ENCODE results near the gene CSNK1G1. TPM values are rescaled to one million over a fixed set of nuclear protein-coding genes. Genes with fewer than 3 reads are reported as not detected.
A peak's percentile ranks its signal among the peaks of the same experiment; 100 is the strongest.

The CSNK1G1 gene
- total RNA-seq, 1 donor from 2014 or later: 19.9 TPM

DNA sequence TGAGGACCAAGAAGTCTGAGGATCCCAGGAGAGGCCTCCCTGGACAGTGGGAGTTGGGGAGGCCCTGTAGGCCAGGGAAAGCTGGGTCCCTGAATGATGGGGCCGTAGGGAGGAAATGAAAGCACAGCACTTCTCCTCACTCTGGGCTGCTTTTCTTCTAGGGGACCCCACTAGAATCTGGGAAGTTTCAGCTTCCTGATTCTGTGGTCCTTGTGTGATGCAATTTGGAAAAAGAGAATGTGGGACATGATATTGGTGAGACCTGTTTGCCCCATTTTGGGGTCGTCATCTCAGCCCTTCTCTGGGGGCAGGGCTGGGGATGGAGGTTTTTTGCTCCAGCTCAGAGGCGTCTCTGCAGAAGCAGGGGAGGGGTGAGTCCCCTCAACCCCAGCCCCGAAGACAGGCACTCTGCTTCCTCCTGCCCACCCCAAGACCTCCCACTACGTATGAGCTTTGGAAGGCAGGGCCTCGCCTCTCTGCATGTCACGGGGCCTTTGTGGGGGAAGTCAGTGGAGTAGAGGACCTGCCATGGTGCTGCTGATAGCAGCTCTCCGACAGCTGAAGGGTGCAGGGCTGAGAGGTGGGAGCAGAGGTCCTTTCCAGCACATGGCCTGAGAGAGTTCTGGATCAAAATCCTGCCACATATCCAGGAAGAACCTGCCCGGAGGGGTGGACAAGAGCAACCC is 205.9 kb downstream of the CSNK1G1 start:
- Mint-ChIP-seq H3K27me3 (peaks cover 25% of the 10 kb centered on the region), H3K9me3 (no peaks in the 10 kb centered on the region), H3K27ac (no peak overlapping the region), H3K36me3 (peaks cover under 1% of the 10 kb centered on the region), H3K4me3 (peak overlapping the region; percentile 77), H3K4me1 (ENCODE audit: unreplicated experiment) (peaks cover 16% of the 10 kb centered on the region)
- TF ChIP-seq CTCF (conservative IDR thresholded peaks at IDR 0.05): no peak
- DNase-seq (ENCODE audit: extremely low spot score, unreplicated experiment): no peak

GRCh38 chr15:64149424-64149823 is 206.5 kb downstream of the CSNK1G1 start:
- no peak for TF ChIP-seq CTCF (conservative IDR thresholded peaks at IDR 0.05)
- peaks cover 20% of the 10 kb centered on the region for H3K4me1 Mint-ChIP-seq (ENCODE audit: unreplicated experiment)
- DNase-seq (ENCODE audit: extremely low spot score, unreplicated experiment): no peak
- H3K4me3 Mint-ChIP-seq: peak overlapping the region; percentile 77
- H3K9me3 Mint-ChIP-seq: no peaks in the 10 kb centered on the region
- peaks cover 25% of the 10 kb centered on the region for H3K27me3 Mint-ChIP-seq
- no peak overlapping the region for H3K27ac Mint-ChIP-seq
- peaks cover 4% of the 10 kb centered on the region for H3K36me3 Mint-ChIP-seq

DNA sequence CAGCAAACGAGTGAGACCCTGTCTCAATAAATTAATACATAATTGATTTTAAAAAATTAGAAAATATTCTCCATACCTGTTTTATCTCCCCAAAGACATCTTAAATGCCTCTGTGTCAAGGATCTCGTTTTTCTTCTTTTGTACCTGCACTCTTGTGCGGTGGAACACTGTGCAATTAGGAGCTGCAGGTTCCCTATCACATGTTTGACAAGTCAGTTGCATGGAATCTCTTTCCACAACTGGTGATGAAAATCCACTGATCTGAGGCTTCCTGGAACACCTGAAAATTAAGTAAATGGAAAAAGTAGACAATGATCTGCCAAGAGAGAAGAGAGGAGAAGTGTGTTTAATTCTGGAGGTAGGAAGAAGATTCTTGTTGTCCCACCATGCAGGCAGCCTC is 207.4 kb downstream of the CSNK1G1 start:
- no peaks in the 10 kb centered on the region for H3K9me3 Mint-ChIP-seq
- TF ChIP-seq CTCF (conservative IDR thresholded peaks at IDR 0.05): no peak
- H3K4me1 Mint-ChIP-seq (ENCODE audit: unreplicated experiment): peaks cover 17% of the 10 kb centered on the region
- H3K36me3 Mint-ChIP-seq: peaks cover 4% of the 10 kb centered on the region
- no peak overlapping the region for H3K27ac Mint-ChIP-seq
- DNase-seq (ENCODE audit: extremely low spot score, unreplicated experiment): no peak
- H3K4me3 Mint-ChIP-seq: no peak overlapping the region
- H3K27me3 Mint-ChIP-seq: peaks cover 23% of the 10 kb centered on the region

GRCh38 chr15:64148168-64148567 is 207.8 kb downstream of the CSNK1G1 start:
- peaks cover 4% of the 10 kb centered on the region for H3K36me3 Mint-ChIP-seq
- H3K4me1 Mint-ChIP-seq (ENCODE audit: unreplicated experiment): peaks cover 14% of the 10 kb centered on the region
- peaks cover 19% of the 10 kb centered on the region for H3K27me3 Mint-ChIP-seq
- H3K9me3 Mint-ChIP-seq: no peaks in the 10 kb centered on the region
- H3K4me3 Mint-ChIP-seq: peak overlapping the region; percentile 44
- TF ChIP-seq CTCF (conservative IDR thresholded peaks at IDR 0.05): no peak
- no peak for DNase-seq (ENCODE audit: extremely low spot score, unreplicated experiment)
- no peak overlapping the region for H3K27ac Mint-ChIP-seq

DNA sequence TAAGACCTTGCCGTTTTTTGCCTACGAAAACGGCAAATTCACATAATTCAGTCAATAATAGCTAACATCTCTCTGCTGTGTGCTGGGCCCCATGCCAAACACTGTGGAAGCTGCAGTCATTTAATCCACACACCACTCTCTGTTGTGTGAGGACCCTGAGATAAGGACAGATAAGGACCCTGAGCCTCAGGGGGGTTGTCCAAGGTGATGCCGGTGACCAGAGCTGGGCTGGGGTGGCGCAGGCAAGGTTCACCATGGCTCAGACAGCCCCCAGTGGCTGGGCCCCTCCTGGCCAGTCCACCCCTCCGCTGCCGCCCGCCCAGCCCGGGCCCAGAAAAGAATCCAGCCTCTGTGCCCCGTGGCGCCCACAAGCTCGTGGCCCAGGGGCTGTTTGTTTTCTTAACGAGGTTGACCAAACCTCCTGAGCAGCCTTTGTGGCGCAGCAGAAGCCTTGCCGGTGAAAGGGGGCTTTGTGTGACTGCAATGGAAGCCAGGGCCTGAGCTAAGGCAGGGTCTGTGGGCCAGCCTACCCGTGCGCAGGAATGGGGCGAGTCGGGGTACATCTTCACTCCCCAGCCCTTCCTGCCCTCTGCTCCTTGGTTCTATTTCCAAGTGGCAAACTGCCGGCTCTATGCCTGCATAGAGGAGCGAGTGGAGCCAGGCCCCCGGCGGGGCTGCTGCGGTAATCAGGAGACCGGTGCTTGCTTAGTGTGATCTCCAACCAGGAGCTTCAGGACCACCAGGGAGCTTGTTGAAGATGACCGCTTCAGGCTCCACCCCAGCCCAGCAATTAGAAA is 208.9 kb downstream of the CSNK1G1 start:
- Mint-ChIP-seq H3K9me3 (no peaks in the 10 kb centered on the region), H3K4me1 (ENCODE audit: unreplicated experiment) (peaks cover 14% of the 10 kb centered on the region), H3K27ac (peak overlapping the region; percentile 41), H3K27me3 (peaks cover 11% of the 10 kb centered on the region), H3K36me3 (peaks cover 4% of the 10 kb centered on the region), H3K4me3 (no peak overlapping the region)
- TF ChIP-seq CTCF (conservative IDR thresholded peaks at IDR 0.05): no peak
- no peak for DNase-seq (ENCODE audit: extremely low spot score, unreplicated experiment)

All from type B pancreatic cell (in vitro differentiated cells).